H1 (cell line): ENCODE measurements around the gene MIB2.

Experiments used
- CHD2 ChIP-seq: IDR thresholded peaks from 2 replicates; pipeline ENCODE4 v1.6.1; 2012; ENCODE audit warnings: low read length, improper control_type of control experiment
- CTCF ChIP-seq, 3 experiments: IDR thresholded peaks; 1 replicate in 2 of 3; 2 replicates in 1 of 3; pipeline versions ENCODE4 v1.5.1 to v1.6.1; 2011; ENCODE audit warnings: low read length in 3 of 3, mild to moderate bottlenecking in 3 of 3, inconsistent platforms in 2 of 3, low read depth in 1 of 3, moderate library complexity in 1 of 3; ENCODE audit not compliant: insufficient read depth in 1 of 3; ENCODE audit errors: control extremely low read depth in 1 of 3
- JUND ChIP-seq: IDR thresholded peaks from 2 replicates; pipeline ENCODE4 v1.6.1; 2011; ENCODE audit warnings: mild to moderate bottlenecking, improper control_type of control experiment, low read length
- POLR2A ChIP-seq, 2 experiments: IDR thresholded peaks; 1 replicate in 1 of 2; 2 replicates in 1 of 2; pipeline ENCODE4 v1.6.1; 2011; ENCODE audit warnings: low read depth in 2 of 2, low read length in 2 of 2, mild to moderate bottlenecking in 2 of 2; ENCODE audit errors: control extremely low read depth in 1 of 2
- POLR2AphosphoS5 ChIP-seq: IDR thresholded peaks from 2 replicates; pipeline ENCODE4 v1.6.1; 2011; ENCODE audit warnings: low read depth, low read length
- RAD21 ChIP-seq, 2 experiments: IDR thresholded peaks in 1 of 2; conservative IDR thresholded peaks in 1 of 2; 2 replicates each; pipeline ENCODE4 v1.6.1; 2011; ENCODE audit warnings: low read depth in 2 of 2, low read length in 2 of 2, improper control_type of control experiment in 1 of 2, inconsistent platforms in 1 of 2, mild to moderate bottlenecking in 1 of 2, moderate library complexity in 1 of 2
- SP1 ChIP-seq: IDR thresholded peaks from 2 replicates; pipeline ENCODE4 v1.6.1; 2011; ENCODE audit warnings: low read depth, low read length
- SUZ12 ChIP-seq: fragments of 200-600 bp; sonication (generic); IDR thresholded peaks from 2 replicates; pipeline ENCODE4 v1.6.1; 2012; ENCODE audit warnings: mild to moderate bottlenecking, inconsistent platforms, low read length, moderate library complexity, mixed read lengths
- TF ChIP-seq, protein P1 (sequence below): IDR thresholded peaks from 2 replicates; pipeline ENCODE4 v1.6.1; 2012; ENCODE audit warnings: inconsistent platforms
- TF ChIP-seq, protein P2 (sequence below): IDR thresholded peaks from 2 replicates; pipeline ENCODE4 v1.6.1; 2012; ENCODE audit warnings: low read length, inconsistent platforms

GRCh38 chr1:1615256-1616044, at the start of gene MIB2:
- TF ChIP-seq CTCF (IDR thresholded peaks at IDR 0.05; ENCODE audit: control extremely low read depth in 1 of 3, insufficient read depth in 1 of 3, low read depth in 1 of 3, low read length in 3 of 3) (no peak), SP1 (0 out of 2 replicates have a peak, but pooled peaks have one; percentile 50), POLR2A (IDR thresholded peaks at IDR 0.05; ENCODE audit: control extremely low read depth in 1 of 2, low read depth in 2 of 2, low read length in 2 of 2) (peak in 1 of 2 experiments; percentile 92; a peak in 2 of 3 replicates), CHD2 (no peak), SUZ12 (no peak), POLR2AphosphoS5 (peak; percentile 64), RAD21 (IDR thresholded peaks at IDR 0.05 in 1 of 2, conservative IDR thresholded peaks at IDR 0.05 in 1 of 2; ENCODE audit: low read depth in 2 of 2, low read length in 2 of 2) (no peak), JUND (no peak)
- TF ChIP-seq, protein P1, sequence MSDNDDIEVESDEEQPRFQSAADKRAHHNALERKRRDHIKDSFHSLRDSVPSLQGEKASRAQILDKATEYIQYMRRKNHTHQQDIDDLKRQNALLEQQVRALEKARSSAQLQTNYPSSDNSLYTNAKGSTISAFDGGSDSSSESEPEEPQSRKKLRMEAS, result peak; percentile 52; the same call in 1 of the 2 replicates
- TF ChIP-seq, protein P2, sequence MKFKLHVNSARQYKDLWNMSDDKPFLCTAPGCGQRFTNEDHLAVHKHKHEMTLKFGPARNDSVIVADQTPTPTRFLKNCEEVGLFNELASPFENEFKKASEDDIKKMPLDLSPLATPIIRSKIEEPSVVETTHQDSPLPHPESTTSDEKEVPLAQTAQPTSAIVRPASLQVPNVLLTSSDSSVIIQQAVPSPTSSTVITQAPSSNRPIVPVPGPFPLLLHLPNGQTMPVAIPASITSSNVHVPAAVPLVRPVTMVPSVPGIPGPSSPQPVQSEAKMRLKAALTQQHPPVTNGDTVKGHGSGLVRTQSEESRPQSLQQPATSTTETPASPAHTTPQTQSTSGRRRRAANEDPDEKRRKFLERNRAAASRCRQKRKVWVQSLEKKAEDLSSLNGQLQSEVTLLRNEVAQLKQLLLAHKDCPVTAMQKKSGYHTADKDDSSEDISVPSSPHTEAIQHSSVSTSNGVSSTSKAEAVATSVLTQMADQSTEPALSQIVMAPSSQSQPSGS, result no peak
